ENCODE results near the gene ACVRL1. TPM values are rescaled to one million over a fixed set of nuclear protein-coding genes. Genes with fewer than 3 reads are reported as not detected.
"Not testable (repeated sequence)": the region's sequence is repeated elsewhere in the genome, so short reads cannot be mapped to it uniquely, and the experiment has no call there.

Gene ACVRL1
- total RNA-seq, 1 donor from 2014 or later: 37.1 TPM

DNA sequence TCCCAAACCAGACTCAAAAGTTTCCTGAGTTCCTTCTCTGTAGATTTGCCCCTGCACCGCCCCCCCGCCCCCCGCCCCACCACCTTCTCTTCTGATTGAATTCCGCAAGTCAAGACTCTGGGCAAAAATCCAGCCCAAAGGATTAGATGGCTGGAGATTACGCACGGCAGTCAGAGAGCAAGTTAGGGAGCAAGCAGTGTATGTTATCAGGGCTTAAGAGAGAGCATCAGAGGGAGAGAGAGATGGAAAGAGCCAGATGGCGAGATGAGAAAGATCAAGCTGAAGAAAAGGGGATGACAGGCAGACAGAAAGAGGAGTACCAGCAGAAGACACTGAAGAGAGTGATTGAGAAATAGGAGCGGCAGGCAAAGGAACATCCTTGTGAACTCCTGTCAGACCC lies 33.3 kb upstream of the ACVRL1 start:
- no peak for DNase-seq (ENCODE audit: low spot score)

DNA sequence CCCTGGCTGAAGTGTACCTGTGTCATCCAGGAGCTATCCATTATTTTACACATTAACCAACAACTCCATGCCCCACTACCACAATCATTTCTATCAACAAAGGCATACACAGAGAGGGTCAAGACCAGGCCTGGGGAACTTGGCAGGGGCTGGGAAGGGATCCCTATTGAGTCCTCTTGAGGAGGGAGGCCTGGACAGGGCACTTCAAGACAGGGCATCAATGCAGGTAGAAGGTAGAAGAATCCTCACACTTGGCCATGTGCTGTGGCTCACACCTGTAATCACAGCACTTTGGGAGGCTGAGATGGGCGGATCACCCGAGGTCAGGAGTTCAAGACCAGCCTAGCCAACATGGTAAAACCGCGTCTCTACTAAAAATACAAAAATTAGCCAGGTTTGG lies 32.8 kb upstream of the ACVRL1 start:
- no peak for DNase-seq (ENCODE audit: low spot score)

DNA sequence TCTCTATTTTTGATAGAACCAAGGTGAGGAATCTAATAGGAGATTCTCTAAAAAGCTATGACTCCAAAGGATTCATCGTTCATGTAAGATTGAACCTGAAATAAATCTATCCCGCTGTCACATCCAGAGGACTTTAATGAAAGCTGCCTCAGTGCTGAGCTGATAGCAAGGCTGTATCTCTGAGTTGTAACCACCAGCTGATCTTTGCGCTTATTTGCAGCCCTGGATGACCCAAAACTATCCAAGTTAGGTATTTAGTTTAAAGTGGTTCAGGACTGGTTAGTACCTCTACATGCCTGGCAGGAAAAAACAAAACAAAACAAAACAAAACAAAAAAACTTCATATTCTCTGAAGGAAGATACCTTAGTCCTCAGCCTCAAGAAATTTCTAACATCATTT lies 28.2 kb upstream of the ACVRL1 start:
- DNase-seq (ENCODE audit: low spot score): no peak

DNA sequence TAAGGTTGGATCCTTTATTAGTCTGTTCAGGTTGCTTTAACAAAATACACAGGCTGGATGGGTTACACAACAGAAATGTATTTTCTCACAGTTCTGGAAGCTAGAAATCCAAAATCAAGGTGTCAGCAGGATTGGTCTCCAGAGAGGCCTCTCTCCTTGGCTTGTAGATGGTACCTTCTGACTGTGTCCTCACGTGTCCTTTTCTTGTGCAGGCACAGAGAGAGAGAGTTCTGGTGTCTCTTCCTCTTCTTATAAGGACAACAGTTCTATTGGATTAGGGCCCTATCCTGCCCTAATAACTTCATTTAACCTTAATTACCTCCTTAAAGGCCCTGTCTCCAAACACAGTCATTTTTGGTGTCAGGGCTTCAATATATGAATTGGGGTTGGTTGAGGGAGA lies 24.0 kb upstream of the ACVRL1 start:
- DNase-seq (ENCODE audit: low spot score): no peak

DNA sequence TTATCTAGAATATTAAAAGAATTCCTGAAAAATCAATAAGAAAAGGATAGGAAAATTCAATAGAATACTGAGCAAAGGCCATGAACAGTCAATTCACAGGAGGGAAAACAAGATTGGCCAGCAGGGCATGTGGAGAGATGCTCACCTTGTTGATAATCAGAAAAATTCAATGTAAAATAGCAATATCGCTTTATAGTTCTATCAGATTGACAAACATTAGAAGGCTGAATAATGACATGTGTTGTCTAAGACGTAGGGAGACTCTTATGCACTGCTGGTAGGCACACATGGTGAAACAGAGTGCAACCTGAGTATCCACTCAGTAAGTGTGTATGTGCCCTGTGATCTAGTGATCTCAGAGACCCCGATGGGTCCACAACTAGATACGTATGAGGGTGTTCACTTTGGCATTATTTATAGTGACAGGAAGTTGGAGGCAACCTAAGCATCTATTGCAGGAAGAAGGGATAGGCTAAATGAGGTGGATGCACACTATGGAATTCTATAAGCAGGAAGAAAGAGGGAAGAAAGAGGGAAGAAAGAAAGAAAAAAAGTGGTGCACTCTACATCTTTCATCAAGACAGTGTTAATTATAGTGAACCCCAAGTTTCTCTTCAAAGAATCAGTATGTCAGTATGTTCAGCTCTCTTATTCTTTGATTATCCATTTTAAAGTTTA lies 23.2 kb upstream of the ACVRL1 start:
- DNase-seq (ENCODE audit: low spot score): no peak

DNA sequence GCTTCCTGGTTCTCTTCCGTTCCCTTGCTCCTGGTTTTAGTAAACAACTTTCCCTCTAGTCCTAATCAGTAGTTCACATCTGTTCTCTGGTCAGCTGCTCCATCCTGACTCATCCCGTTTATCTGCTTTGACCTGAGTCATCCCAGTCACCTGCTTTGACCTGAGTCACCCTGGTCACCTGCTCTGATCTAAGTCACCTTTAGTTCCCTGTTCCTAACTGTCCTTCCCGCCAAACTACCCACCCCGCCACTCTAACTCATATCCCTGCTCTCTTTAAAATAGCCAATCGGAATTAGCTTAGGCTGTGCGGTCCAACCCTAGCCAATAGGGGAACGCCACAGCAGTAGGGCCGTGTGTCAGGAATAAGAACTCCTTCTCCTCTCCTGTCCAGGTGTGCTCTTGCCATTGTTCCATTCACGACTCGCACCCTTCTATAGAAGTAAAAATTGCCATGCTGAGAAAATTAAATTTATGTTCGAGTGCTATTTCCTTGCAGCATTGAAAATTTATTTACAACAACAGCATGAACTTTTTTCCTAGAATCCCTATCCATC lies 22.6 kb upstream of the ACVRL1 start:
- DNase-seq (ENCODE audit: low spot score): no peak

DNA sequence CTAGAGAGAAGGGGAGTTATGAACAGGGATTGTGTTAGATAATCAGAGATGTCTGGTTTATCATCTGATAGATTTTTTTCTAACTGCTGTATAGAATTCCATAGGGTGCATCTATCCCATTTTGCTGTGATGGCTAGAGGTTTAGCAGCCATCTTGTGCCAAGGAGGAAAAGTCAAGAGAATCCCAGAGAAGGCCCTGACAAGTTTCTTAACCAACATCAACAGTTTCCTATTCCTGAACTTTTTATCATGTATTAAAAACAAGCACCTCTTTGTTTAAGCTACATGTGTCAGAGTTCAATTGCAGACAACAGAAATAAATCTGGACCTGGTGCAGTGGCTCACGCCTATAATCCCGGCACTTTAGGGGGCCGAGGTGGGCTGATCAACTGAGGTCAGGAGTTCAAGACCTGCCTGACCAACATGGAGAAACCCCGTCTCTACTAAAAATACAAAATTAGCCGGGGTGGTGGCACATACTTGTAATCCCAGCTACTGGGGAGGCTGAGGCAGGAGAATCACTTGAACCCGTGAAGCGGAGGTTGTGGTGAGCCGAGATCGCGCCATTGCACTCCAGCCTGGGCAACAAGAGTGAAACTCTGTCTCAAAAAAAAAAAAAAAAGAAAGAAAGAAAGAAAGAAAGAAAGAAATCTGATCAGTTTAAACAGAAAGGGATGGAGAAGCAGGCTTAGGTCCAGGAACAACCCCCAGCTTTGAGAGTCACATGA lies 21.8 kb upstream of the ACVRL1 start:
- not testable (repeated sequence) for DNase-seq (ENCODE audit: low spot score)

DNA sequence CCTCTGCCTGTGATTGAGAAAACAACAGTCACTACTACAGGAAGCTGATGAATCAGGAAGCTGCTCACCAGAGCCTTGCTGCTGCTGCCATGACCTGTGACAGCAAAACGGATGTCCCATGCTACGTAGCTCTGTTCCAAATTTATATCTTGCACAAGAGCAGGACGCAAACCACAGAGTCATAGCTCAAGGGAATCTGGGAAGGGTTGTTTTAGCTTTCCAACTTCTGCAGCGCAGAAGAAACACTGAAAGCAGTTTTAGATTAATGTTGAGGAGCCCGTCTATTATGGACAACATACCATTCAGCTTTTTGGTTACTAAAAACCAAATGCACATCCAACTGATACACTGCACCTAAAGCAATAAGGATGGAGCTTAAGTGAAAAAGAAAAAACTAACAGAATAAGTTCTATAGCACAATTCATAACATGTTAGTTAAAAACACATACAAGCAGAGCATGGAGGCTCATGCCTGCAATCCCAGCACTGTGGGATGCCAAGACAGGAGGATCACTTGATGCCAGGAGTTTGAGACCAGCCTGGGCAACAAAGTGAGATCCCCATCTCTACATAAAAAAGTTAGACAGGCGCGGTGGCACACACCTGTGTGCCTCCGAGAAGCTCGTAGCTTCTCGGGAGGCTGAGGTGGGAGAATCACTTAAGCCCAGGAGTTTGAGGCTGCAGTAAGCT lies 21.1 kb upstream of the ACVRL1 start:
- peak; percentile 81 for DNase-seq (ENCODE audit: low spot score)

DNA sequence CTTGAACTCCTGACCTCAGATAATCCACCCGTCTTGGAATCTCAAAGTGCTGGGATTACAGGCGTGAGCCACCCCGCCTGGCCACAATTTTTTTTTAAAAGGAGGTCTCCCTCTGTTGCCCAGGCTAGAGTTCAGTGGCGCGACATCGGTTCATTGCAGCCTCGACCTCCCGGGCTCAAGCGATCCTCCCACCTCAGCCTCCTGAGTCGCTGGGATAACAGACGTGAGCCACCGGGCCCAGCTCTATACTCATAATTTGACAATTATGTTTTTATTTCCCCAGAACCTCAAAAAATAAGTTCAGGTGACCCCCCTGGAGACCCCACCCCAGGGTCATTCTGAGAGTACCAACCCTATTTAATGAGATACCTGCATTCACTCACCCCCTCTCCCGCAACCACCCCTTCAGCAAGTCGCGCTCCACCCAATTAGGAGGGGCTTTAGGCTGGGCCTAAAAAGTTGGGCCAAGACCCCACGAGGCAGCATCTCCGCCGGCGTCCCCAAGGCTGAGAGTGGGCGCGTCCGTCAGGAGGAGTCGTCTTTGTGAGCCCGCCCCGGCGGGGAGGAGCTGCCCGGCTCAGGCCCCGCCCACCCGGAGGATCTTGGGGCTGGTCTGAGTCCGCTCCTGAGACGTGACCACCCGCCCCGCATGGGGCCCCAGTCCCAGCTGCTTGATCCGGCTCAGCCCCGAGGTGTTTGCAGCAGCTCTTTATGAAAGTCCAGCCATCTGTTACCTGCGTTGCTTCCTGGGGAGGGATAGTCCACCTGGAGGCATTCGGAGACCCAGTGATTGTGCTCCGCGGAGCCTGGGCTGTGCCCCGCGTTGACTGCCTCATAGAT lies 19.6 kb upstream of the ACVRL1 start, which contains the start of gene ANKRD33:
TSS of gene ANKRD33 (plus strand) at position 628 of the 840 bp plus-strand sequence. CDS start at position 712, 84 bp downstream.
- no peak for DNase-seq (ENCODE audit: low spot score)

DNA sequence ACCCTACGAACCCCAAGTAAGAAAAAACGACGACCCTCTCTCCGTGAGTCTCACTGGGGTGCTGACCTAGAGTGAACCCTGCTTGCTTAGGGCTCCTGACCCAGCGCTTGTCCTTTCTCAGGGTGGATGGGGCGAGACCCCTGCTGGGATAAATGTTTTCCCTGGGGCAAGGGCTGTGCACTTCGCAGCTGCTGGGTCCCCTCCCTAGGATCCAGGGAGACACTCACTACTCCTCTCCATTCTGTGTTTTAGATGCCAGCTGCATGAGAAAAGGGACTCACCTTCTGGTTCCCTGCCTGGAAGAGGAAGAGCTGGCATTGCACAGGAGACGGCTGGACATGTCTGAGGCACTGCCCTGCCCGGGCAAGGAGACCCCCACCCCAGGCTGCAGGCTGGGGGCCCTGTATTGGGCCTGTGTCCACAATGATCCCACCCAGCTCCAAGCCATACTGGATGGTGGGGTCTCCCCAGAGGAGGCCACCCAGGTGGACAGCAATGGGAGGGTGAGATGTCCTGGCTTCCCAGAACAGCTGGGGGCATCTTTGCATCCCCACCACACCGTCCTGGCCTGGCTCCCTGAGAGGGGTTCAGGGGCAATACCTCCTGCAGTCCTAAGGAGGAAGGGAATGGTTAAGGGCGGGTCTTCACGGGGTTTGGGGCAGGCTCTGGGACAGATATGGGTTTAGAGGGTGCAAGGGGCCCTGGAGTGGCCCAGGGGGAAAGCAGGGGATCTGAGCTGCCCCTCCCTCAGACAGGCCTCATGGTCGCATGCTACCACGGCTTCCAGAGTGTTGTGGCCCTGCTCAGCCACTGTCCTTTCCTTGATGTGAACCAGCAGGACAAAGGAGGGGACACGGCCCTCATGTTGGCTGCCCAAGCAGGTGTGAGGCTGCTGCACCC lies 18.7 kb upstream of the ACVRL1 start:
- DNase-seq (ENCODE audit: low spot score): no peak

DNA sequence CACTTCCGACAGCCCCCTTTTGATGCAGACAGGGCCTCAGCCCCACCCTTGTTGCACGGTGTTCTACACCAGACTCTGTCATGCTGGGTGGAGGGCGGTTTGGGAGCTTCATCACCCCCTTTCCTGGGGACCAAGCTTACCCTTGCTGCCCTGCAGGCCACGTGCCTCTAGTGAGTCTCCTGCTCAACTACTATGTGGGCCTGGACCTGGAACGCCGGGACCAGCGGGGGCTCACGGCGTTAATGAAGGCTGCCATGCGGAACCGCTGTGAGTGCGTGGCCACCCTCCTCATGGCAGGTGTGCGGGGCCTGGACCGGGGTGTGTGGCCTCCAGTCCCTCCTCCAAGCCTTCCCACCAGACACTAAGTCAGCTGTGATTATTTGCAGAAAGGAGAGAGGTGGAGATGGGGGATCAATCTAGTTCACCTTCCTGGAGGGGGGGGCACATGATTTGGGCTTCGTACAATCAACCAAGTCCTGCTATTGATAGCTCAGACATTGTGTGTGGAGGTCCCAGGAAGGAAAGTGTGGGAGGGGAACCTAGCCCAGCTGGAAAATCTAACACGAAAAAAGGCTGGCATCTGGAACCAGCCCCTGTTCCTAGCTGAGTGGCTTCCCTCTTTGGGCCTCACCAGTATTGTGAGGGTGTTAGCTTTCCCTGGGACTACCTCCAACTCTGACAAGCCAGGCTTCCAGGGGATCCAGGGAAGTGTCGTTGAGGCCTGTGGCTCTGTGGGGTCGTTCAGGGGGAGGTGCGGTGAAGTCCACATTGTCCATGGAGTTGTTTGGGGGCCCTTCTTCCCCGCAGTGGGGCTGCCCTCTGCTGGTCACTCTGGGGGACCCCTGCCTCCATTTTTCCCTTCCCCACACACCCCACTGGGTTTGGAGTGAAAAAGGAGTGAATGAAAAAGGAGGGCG lies 17.8 kb upstream of the ACVRL1 start:
- DNase-seq (ENCODE audit: low spot score): no peak

DNA sequence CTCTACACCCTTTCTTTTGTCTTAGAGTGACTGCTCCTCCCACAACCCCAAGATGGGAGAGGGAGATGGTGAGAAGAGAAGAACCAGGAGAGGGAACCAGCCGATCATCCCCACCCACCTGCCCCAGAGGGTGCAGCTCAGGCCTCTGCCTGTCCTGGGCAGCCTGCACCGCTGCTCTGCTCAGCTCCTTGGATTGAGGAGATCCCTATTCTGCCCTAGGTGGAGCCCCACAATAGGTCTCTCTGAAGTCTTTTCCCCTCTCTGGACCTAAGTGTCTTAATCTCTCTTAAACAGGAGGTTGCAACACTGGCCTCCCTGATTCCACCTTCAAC lies 17.2 kb upstream of the ACVRL1 start:
- no peak for DNase-seq (ENCODE audit: low spot score)

DNA sequence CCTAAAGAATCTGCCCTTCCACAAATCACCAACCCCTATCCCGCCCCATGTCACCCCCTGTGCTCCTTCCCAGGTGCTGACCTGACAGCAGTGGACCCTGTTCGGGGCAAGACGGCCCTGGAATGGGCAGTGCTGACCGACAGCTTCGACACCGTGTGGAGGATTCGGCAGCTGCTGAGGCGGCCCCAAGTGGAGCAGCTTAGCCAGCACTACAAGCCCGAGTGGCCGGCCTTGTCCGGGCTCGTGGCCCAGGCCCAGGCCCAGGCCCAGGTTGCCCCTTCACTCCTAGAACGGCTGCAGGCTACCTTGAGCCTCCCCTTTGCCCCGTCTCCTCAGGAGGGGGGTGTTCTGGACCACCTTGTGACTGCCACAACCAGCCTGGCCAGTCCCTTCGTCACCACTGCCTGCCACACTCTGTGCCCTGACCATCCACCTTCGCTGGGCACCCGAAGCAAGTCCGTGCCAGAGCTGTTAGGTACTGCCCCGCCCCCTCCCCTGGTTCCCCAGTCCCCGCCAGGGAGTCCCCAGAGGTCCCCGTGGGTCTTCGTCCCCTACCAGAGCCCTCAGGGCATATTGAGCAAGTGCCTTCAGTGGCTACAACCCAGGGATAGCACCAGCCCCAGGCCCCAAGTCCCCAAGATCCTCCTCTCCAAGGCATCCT lies 16.7 kb upstream of the ACVRL1 start:
- DNase-seq (ENCODE audit: low spot score): no peak

DNA sequence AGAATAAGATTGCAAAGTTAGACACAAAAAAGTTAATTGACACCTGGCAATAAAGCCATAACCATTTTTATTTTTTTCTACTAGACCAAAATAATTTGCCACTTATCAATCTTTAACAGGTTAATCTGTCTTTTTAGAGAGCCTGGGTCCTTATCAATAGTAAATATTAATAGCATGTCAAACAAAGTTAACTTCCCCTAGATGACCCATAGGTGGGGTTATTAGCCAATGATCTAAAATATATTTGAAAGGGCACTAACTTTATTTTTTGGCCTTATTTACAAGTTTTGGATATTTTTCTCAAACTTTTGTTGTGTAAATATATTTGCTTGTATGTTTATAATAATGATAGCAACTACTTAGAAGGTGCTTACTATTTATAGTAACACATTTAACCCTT lies 15.5 kb upstream of the ACVRL1 start:
- no peak for DNase-seq (ENCODE audit: low spot score)

DNA sequence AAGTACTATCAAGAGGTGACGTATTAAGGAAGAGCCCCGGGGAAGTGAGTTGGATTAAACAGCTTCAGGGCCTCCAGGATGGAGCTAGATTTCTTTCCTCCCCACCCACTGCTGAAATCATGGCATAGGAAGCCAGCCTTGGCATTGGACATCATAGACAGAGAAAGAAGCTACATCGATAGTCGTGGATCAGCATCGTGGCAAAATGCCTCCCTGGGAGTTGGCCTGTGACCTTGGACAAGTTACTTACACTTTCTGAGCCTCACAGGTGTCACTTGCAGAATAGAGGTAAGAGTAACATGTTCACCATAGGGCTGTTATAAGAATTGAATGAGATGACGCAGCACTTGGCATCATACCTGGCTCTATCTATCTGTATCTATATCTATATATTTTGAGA lies 13.5 kb upstream of the ACVRL1 start:
- no peak for DNase-seq (ENCODE audit: low spot score)

DNA sequence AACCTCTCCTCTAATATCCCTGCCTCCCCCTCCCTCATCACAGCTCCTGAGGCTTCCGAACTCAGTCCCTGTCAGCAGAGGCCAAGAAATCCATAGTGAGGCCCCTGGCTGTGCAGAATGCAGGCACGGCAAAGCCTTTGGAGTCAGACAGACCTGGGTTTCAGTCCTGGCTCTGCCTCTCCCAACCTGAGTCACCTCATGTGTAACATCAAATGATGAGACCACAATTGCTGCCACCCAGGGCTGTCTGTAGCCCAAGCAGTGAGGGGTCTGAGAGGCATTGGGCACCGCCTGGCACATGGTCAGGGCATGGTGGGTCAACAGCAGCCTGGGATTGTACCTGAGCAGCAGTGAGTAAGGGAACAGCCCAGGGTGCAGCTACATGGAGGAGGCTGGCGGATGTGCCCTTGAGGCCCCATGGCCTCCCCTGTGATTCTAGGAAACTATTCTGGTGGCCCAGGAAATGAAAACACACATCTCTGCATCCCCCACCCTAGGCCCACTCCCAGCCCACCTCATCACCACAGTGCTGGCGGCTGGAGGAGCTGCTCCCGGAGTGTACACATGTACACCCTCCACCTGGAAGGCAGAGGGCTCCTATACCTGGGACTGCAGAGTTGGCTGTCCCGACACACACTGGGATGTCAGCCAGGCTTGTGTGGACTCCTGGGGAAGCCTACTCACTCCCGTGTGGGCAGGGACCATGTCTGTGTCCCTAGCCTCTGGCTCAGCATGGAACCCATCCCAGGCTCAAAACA lies 11.7 kb upstream of the ACVRL1 start:
- no peak for DNase-seq (ENCODE audit: low spot score)

DNA sequence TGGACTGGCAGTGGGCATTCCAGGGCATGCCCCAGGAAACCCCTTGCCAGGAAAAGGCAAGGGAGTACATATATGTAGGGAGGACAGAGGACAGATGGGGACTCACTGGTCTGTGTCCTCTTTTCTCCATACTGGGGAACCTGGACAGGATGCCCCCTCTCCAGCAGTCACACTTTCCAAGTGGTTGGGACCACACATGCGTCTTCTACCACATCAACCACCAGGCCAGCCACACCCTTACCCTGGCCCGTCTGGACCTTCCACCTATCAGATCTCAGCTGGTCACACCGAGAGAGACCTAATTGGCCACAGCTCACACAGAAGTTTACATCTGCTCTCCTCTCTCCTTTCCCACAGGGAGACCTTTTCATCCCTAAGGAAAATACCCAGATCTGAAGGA lies 11.1 kb upstream of the ACVRL1 start:
- DNase-seq (ENCODE audit: low spot score): no peak

DNA sequence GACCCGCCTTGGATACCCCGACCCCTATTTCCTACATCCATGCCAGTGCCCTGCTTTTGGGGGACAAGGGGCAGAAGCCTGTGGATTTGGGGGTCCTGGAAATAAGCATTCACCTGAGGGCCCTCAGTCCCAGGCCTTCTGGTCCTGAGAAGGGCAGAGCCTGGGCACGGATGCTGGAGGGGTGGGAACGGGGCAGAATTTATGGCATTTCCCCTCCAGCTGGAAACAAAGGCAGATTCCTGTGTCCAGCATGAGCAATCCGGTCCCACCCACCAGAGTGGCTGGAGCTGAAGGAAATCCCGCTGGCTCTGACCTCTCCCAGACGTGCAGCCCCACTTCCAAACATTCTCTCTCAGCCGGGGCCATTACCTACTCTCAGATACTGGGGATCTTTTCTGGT lies 10.1 kb upstream of the ACVRL1 start:
- DNase-seq (ENCODE audit: low spot score): no peak

Data from mucosa of gallbladder (tissue), 1 donor.